Fibroblast of pulmonary artery (primary cell): ENCODE measurements around the gene TBC1D8.

ENCODE experiments used
- DNase-seq: peaks from one replicate; pipeline ENCODE4 v3.0.0-alpha.2; 2010; ENCODE audit warnings: low read depth
- H3K4me3 ChIP-seq: replicated peaks from 2 replicates; pipeline ENCODE4 v1.5.1; 2011; ENCODE audit warnings: low read depth, mild to moderate bottlenecking, control low read depth, low read length, moderate library complexity
- CTCF ChIP-seq: IDR thresholded peaks from 2 replicates; pipeline ENCODE4 v1.5.1; 2011; ENCODE audit warnings: mild to moderate bottlenecking, control low read depth, low read length, inconsistent platforms; ENCODE audit errors: missing control alignments

Gene TBC1D8

GRCh38 chr2:101151146-101151858 lies at the start of gene TBC1D8:
TSS of gene TBC1D8 (minus strand) at chr2:101151382. CDS start at chr2:101151253, 129 bp downstream.
- DNase-seq: peak; percentile 82

GRCh38 chr2:101200676-101201075 lies 49.5 kb upstream of the TBC1D8 start:
- peak; percentile 28 for DNase-seq
- TF ChIP-seq CTCF: no peak
- H3K4me3 ChIP-seq: no peak overlapping the region

More at GRCh38 chr2:101151146-101151858, at the start of gene TBC1D8:
- H3K4me3 ChIP-seq: peak within 1 kb of the TSS; percentile 67
- no peak for TF ChIP-seq CTCF

GRCh38 chr2:101199251-101199791 lies 48.1 kb upstream of the TBC1D8 start:
- DNase-seq: peak; percentile 56
- no peak for TF ChIP-seq CTCF
- H3K4me3 ChIP-seq: no peak overlapping the region

GRCh38 chr2:101197814-101198213 lies 46.6 kb upstream of the TBC1D8 start:
- H3K4me3 ChIP-seq: no peak overlapping the region
- DNase-seq: no peak
- no peak for TF ChIP-seq CTCF

GRCh38 chr2:101197215-101197745 lies 46.1 kb upstream of the TBC1D8 start:
- TF ChIP-seq CTCF: no peak
- H3K4me3 ChIP-seq: no peak overlapping the region
- DNase-seq: no peak

- H3K4me3 ChIP-seq: no peak overlapping the region
- TF ChIP-seq CTCF: no peak
- DNase-seq: no peak
Observed at GRCh38 chr2:101195871-101196661, 44.9 kb upstream of the TBC1D8 start.
